ENCODE data around the gene BICC1. TPM values are rescaled to one million over a fixed set of nuclear protein-coding genes. Genes with fewer than 3 reads are reported as not detected.

The BICC1 gene
- total and polyA plus RNA-seq, 2 of the 4 experiments (the other 2 are of a cell fraction) = 5.7 to 42.5 TPM

DNA sequence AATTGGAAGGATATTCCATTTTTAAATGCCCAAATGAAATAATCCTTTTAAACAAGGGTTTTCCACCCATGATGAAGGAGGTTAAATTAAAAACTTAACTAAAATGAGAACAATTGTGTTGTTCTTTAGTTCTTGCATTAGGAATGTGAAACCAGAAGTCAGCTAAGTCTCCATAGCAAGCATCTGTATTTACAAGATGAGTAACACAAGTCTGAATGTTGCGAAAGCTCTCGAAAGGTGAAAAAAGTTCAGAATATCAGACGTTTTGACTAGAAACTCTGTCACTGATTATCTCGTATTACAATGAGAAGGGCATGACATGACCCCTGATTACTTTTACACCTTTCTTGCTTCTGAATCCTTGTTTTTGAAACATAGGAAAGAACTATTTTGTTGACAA lies 149.6 kb downstream of the BICC1 start:
- Histone ChIP-seq H2BK15ac (ENCODE audit: low read depth, low read length) (no peak overlapping the region), H3K14ac (replicated peaks; ENCODE audit: low read depth, low read length) (no peak overlapping the region), H4K91ac (ENCODE audit: insufficient read depth, low read depth, low read length) (no peak overlapping the region), H3K18ac (ENCODE audit: low read depth, low read length) (no peak overlapping the region), H2BK120ac (ENCODE audit: low read depth, low read length) (no peak overlapping the region), H2AK5ac (ENCODE audit: low read depth, low read length) (no peak overlapping the region), H3K9me3 (ENCODE audit: control insufficient read depth, insufficient read depth, low read length) (no peaks in the 10 kb centered on the region), H3K4me2 (ENCODE audit: low read depth, low read length) (peak overlapping the region; percentile 87), H3K56ac (ENCODE audit: extremely low read depth, insufficient read depth, low read length) (no peak overlapping the region), H4K5ac (ENCODE audit: low read depth, low read length) (no peak overlapping the region), H2AFZ (replicated peaks; ENCODE audit: low read length, poor library complexity) (no peak overlapping the region), H3K23ac (ENCODE audit: low read depth, low read length) (no peak overlapping the region), H3K79me1 (ENCODE audit: low read depth in 1 of 2, low read length in 2 of 2) (peaks cover 12 to 47% of the 10 kb centered on the region in 2 experiments; a peak in 3 of 4 replicates), H2BK20ac (ENCODE audit: low read depth, low read length) (no peak overlapping the region), H3K36me3 (ENCODE audit: control insufficient read depth, insufficient read depth, low read length) (0 out of 2 replicates have a peak, but pooled peaks cover 1% of the 10 kb centered on the region), H4K8ac (ENCODE audit: low read depth in 2 of 2, low read length in 2 of 2) (no peak overlapping the region), H3K4me3 (ENCODE audit: insufficient read depth, low read depth, low read length) (no peak overlapping the region), H3K9me1 (ENCODE audit: insufficient read depth, low read length) (peaks cover 10% of the 10 kb centered on the region), H3K27me3 (ENCODE audit: control insufficient read depth, insufficient read depth, low read length) (no peaks in the 10 kb centered on the region), H3K4ac (ENCODE audit: low read depth, low read length) (no peak overlapping the region), H4K20me1 (ENCODE audit: insufficient read depth, low read length) (0 out of 2 replicates have a peak, but pooled peaks cover 3% of the 10 kb centered on the region), H3K27ac (ENCODE audit: insufficient read depth, low read length) (no peak overlapping the region), H3K4me1 (ENCODE audit: control insufficient read depth, insufficient read depth, low read length) (peaks cover 10% of the 10 kb centered on the region), H2BK5ac (ENCODE audit: low read depth, low read length, poor library complexity, severe bottlenecking) (peak overlapping the region; percentile 85), H2AK9ac (replicated peaks; ENCODE audit: low read depth, low read length, poor library complexity) (no peak overlapping the region), H3K9ac (ENCODE audit: low read depth, low read length) (no peak overlapping the region)
- dilution Hi-C loops (cut with HindIII; ENCODE audit: low sequenced_read_pairs, unreplicated experiment) (no loop called here), intact Hi-C loops (cut with micrococcal nuclease) (no loop called here), in situ Hi-C loops (cut with MboI; ENCODE audit: low sequenced_read_pairs) (no loop called here)
- WGBS, 2 experiments (ENCODE audit: extremely low coverage in 2 of 2, insufficient read length in 1 of 2) = no CpG with 5 or more reads among the region's 4 CpGs
- no TSS peak for BruUV-seq (replicated peaks)
- peak; percentile 94 for DNase-seq
- peak; percentile 64 for ATAC-seq (ENCODE audit: low read depth)
- TF ChIP-seq FOS (IDR thresholded peaks at IDR 0.05; ENCODE audit: low read depth, low read length) (peak; percentile 91), MAFK (IDR thresholded peaks at IDR 0.05; ENCODE audit: low read depth, low read length) (no peak), BHLHE40 (IDR thresholded peaks at IDR 0.05; ENCODE audit: low read depth, low read length) (0 out of 2 replicates have a peak, but pooled peaks have one; percentile 15), CEBPB (IDR thresholded peaks at IDR 0.05; ENCODE audit: low read depth, low read length) (peak; percentile 99)
- ChIA-PET POLR2A (ENCODE audit: unreplicated experiment) (no interaction called here), CTCF (interaction anchor here (1.0 to 2.1 kb wide), 2 partner anchors 21 to 132 kb away, joined by 3 to 8 read pairs; no protein-coding TSS in a partner anchor)

Data from IMR-90 (cell line).